Left renal cortex interstitium (tissue), 4 donors: ENCODE data around the gene AHI1. TPM values are rescaled to one million over a fixed set of nuclear protein-coding genes. Genes with fewer than 3 reads are reported as not detected.

Experiments
- DNase-seq, 4 donors: peaks; one replicate each; pipeline ENCODE4 v3.0.0-alpha.2; 2013; ENCODE audit warnings: low read depth in 4 of 4, low spot score in 2 of 4, missing footprints in 1 of 4
- polyA plus RNA-seq, 4 donors: library from polyadenylated mRNA; unstranded; fragments of 120-200 nt; gene quantifications; one replicate each; pipeline ENCODE4 v1.2.1, GENCODE V29; 2013; ENCODE audit not compliant: insufficient read length in 4 of 4

Gene AHI1
- polyA plus RNA-seq, 4 donors, result 33.2 to 105 (median 64.7) TPM

DNA sequence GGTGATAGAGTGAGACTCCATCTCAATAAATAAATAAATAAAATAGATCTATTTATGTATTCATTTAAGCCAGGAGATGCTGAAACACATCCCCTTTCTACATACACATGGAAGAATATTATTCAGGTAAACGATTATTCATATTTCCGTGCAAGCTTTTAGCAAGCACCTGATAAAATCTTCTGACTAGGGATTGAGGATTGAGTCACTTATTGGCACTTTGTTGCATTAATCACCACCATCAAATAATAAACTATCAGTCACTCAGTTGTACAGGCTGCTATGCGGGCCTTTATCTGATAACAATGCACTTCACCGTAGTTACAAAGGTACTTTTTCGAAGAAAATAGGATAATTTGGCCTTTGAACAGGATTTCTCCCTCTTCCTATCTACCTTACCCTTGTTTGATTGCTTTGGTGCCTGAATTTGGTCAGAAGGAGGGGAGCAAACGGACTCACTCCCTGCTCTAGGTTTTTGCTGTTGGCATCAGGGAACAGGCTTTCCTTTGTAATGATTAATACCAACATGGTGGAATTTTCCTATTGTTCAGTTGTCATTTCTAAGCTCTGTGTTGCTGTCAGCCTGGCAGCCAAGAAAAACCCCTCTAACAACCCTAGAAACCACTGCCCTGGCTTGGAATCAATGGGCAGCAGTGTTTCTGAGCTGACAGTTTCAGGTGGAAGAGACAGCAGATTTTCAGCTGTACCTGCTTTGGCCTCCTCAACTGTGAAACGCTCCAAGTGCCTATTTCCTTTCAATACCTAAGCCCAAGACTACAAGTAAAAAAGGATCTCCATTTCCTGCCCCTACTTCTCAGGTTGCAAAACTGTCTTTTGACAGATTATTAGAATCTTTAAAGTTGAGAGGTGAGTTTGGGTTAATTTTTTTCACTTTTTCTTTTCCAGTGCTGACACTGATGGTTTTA, 253.4 kb downstream of the AHI1 start:
- DNase-seq, result no peak

DNA sequence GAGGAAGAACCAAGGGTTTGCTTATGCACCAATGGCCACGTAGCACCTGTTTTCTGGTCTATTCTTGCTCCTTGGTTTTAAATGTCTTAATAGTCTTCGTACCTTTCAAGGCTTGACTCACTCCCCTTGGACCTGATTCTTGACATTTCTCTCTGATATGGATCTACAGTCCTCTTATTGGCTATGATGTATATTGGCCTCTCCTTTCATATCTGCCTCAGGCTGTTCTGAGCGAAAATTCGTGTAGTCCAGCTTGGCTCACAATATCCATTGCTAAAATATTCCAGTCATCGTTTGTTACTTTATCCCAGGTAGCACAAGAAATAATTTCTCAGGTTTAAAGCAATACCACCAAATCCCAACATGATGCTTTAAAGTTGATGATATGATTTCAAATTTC, 256.8 kb downstream of the AHI1 start:
- no peak for DNase-seq

- DNase-seq, result no peak
These were observed 260.8 kb downstream of the AHI1 start for GRCh38 chr6:135236732-135237131.

DNA sequence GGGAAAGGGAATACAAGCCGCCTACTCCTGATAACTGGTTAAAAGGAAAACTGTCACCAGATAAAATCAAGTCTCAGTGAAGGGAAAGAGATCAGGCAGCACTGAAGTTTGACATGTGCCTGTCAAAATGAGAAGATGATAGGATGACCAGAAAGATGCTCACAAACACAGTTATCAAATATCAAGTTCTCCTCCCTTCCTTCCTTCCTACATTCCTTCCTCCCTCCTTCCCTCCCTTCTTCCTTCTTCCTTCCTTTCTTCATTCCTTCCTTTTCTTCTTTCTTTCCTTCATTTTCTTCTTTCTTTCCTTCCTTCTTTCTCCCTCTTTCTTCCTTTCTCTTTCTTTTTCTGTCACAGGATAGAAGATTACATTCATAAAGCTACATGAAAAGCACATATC, 261.2 kb downstream of the AHI1 start:
- no peak for DNase-seq

GRCh38 chr6:135235716-135236115, 261.8 kb downstream of the AHI1 start:
- no peak for DNase-seq

- no peak for DNase-seq
These were observed 263.1 kb downstream of the AHI1 start for GRCh38 chr6:135234492-135234780.

DNA sequence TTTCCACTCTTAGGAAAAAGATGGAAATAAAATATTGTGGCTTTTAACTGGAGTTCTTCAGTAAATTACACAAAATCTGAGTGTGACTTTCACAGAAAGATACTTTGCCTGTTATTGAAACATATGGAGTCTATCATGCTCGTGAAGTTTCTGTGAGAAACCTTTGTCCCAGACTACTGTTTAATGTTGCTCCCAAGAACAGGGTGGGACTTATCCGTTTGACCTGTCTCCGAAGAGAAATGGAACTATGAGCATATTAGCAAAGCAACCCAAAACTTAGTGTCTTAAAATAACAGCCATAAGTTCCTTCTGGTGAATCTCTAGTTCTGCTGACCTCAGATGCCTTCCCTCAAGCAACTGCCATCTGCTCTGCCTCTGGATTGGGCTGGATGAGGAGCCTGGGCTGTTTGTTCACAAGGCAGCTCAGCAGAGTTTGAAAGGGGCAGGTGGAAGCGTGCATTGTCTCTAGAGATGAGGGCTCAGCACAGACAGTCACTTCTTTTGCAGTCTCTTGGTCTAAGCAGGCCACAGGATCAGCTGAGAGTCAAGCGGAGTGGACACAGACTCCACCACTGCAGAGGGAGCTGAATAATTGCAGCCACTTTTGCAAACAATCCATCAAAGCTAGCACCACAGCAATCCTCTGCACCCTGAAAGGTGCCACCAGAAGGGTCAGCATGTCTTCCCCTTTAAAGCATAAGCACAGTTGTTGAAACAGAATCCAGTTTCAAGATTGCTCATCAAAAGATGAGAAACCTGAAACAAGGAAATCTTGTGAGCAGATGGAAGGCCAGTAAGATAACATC, 263.7 kb downstream of the AHI1 start:
- DNase-seq, result peak in 1 of 4 donors; percentile 6
